ENCODE data around the gene ROPN1L.
"Not testable (repeated sequence)": the region's sequence is repeated elsewhere in the genome, so short reads cannot be mapped to it uniquely, and the experiment has no call there.

ROPN1L gene

DNA sequence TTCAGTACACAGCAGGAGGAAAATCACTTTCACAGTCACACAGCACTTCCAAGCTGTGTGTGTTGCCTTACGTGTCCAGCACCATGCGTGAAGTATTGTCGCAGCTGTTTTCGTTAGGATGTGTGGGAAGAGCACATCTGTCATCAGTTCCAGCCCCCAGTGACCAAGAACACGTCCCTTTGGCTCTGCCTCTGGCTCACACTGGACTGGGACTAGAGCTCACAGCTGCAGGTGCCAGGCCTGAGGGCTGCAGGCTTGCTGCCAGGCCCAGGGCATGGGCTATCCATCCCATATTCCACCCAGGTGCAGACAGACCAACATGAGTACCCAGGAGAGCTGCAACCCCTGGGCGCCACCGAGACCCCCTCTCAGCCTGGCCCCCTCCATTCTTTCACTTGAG lies 61.6 kb downstream of the ROPN1L start:
- no peak for DNase-seq

GRCh38 chr5:10503997-10504793 lies 62.5 kb downstream of the ROPN1L start:
- DNase-seq = no peak

- DNase-seq = peak; percentile 82
Measured at GRCh38 chr5:10505517-10506095, 63.9 kb downstream of the ROPN1L start.

- no peak for DNase-seq
Measured at GRCh38 chr5:10506535-10506934, 64.9 kb downstream of the ROPN1L start.

- DNase-seq = no peak
Measured at GRCh38 chr5:10507575-10508096, 66.0 kb downstream of the ROPN1L start.

GRCh38 chr5:10509575-10509974 lies 67.9 kb downstream of the ROPN1L start:
- no peak for DNase-seq

GRCh38 chr5:10511741-10512640 lies 70.3 kb downstream of the ROPN1L start:
- no peak for DNase-seq

DNA sequence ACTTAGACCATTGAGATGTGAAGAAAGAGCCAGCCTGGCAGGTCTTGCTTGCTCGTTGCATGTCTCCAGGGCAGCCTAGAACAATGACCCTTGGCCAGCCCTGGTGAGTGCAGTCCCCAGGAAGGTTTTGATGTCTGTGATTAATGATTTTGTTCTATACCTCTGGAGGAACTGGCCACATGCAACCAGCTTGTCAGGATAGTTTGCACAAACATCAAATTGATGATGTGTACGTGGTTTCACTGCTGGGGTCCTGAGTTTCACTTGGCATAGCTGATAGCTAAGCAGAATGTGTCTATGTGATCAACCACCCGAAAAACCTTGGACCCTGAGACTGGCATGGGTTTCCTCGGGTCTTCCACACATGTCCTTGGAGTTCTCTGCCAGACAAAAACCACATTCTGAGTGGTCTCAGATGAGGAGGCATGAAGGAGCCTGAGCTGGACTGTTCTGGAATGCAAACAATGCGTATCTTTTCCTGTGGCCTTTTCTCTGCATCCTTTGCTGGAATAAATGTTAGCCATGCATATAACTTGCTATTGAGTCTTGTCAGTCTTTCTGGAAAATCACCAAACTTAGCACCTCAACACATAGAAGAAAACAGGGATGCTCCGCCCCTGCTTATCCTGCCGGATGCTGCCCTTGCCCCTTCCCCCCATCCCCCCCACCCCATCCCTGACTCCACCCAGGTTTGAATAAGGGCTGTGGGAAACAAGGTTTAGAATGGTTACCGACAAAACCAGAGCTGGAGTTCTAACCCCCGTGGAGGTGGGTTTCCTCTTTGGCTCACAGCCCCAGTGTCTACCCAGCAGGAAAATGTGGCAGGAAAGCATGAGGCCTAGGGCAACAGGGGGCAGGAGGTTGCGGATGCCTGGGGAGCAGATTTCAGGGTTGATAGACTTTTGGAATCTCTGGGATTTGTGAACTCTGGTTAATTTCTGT lies 72.1 kb downstream of the ROPN1L start:
- no peak for DNase-seq

- not testable (repeated sequence) for DNase-seq
Measured at GRCh38 chr5:10514572-10514971, 72.9 kb downstream of the ROPN1L start.
